H9 (cell line): ENCODE results near the gene IZUMO1. TPM values are rescaled to one million over a fixed set of nuclear protein-coding genes. Genes with fewer than 3 reads are reported as not detected.
A peak's percentile ranks its signal among the peaks of the same experiment; 100 is the strongest.

Experiments used
- DNase-seq: peaks from one replicate; pipeline ENCODE4 v3.0.0-alpha.2; 2017
- H2AFZ ChIP-seq: one replicate; pipeline ENCODE4 v1.6.1; 2013; ENCODE audit warnings: mild to moderate bottlenecking, low read length, control low read depth, moderate library complexity
- H2AK5ac ChIP-seq: 2 replicates; pipeline ENCODE4 v1.6.1; 2013; ENCODE audit warnings: low read length, control low read depth, mixed read lengths; ENCODE audit not compliant: insufficient read length
- H2BK120ac ChIP-seq: one replicate; pipeline ENCODE4 v1.6.1; 2013; ENCODE audit warnings: low read depth, mild to moderate bottlenecking, low read length, control low read depth, inconsistent platforms; ENCODE audit not compliant: poor library complexity, severe bottlenecking
- H2BK12ac ChIP-seq: 2 replicates; pipeline ENCODE4 v1.6.1; 2013; ENCODE audit warnings: low read length, control low read depth, mixed read lengths, low read depth; ENCODE audit not compliant: insufficient read length
- H2BK15ac ChIP-seq: 2 replicates; pipeline ENCODE4 v1.6.1; 2013; ENCODE audit warnings: low read depth, low read length, control low read depth
- H2BK20ac ChIP-seq: one replicate; pipeline ENCODE4 v1.6.1; 2013; ENCODE audit warnings: low read depth, mild to moderate bottlenecking, low read length, control low read depth, inconsistent platforms; ENCODE audit not compliant: poor library complexity, severe bottlenecking
- H2BK5ac ChIP-seq: 2 replicates; pipeline ENCODE4 v1.6.1; 2013; ENCODE audit warnings: low read length, control low read depth, mixed read lengths; ENCODE audit not compliant: insufficient read length
- H3K14ac ChIP-seq: 2 replicates; pipeline ENCODE4 v1.6.1; 2013; ENCODE audit warnings: low read length, control low read depth; ENCODE audit not compliant: insufficient read depth
- H3K18ac ChIP-seq: 2 replicates; pipeline ENCODE4 v1.6.1; 2013; ENCODE audit warnings: low read depth, mild to moderate bottlenecking, mixed read lengths, low read length, control low read depth; ENCODE audit not compliant: insufficient read length
- H3K23ac ChIP-seq: 2 replicates; pipeline ENCODE4 v1.6.1; 2013; ENCODE audit warnings: low read length, control low read depth, mixed read lengths, low read depth; ENCODE audit not compliant: insufficient read length
- H3K23me2 ChIP-seq: 2 replicates; pipeline ENCODE4 v1.6.1; 2013; ENCODE audit warnings: low read depth, mild to moderate bottlenecking, mixed read lengths, low read length, control low read depth; ENCODE audit not compliant: insufficient read length, poor library complexity, severe bottlenecking
- H3K27ac ChIP-seq: 2 replicates; pipeline ENCODE4 v1.5.1; 2013; ENCODE audit warnings: low read length, control low read depth, mixed read lengths, low read depth; ENCODE audit not compliant: insufficient read length
- H3K27me3 ChIP-seq: 2 replicates; pipeline ENCODE4 v1.6.1; 2013; ENCODE audit warnings: low read length, control low read depth, inconsistent platforms; ENCODE audit not compliant: insufficient read depth
- H3K4ac ChIP-seq: 2 replicates; pipeline ENCODE4 v1.6.1; 2013; ENCODE audit warnings: low read depth, mild to moderate bottlenecking, control low read depth, inconsistent platforms, low read length, moderate library complexity
- H3K4me1 ChIP-seq: 2 replicates; pipeline ENCODE4 v1.6.1; 2013; ENCODE audit warnings: low read length, control low read depth, inconsistent platforms; ENCODE audit not compliant: insufficient read depth
- H3K4me2 ChIP-seq: 2 replicates; pipeline ENCODE4 v1.6.1; 2013; ENCODE audit warnings: low read length, control low read depth, mixed read lengths; ENCODE audit not compliant: insufficient read length, insufficient read depth
- H3K56ac ChIP-seq: 2 replicates; pipeline ENCODE4 v1.6.1; 2013; ENCODE audit warnings: low read depth, mild to moderate bottlenecking, mixed read lengths, low read length, control low read depth; ENCODE audit not compliant: insufficient read length
- H3K79me1 ChIP-seq: 2 replicates; pipeline ENCODE4 v1.6.1; 2013; ENCODE audit warnings: low read depth, mild to moderate bottlenecking, moderate library complexity, low read length, control low read depth, inconsistent platforms; ENCODE audit not compliant: insufficient read depth, poor library complexity, severe bottlenecking
- H3K79me2 ChIP-seq: 2 replicates; pipeline ENCODE4 v1.6.1; 2013; ENCODE audit warnings: low read length, control low read depth, inconsistent platforms; ENCODE audit not compliant: insufficient read depth
- H3K9ac ChIP-seq: 2 replicates; pipeline ENCODE4 v1.6.1; 2013; ENCODE audit warnings: low read length, control low read depth, mixed read lengths; ENCODE audit not compliant: insufficient read length; ENCODE audit errors: extremely low read depth
- H3K9me3 ChIP-seq: one replicate; pipeline ENCODE4 v1.6.1; 2013; ENCODE audit warnings: low read depth, low read length, inconsistent platforms; ENCODE audit not compliant: control insufficient read depth
- H3T11ph ChIP-seq: one replicate; pipeline ENCODE4 v1.6.1; 2013; ENCODE audit warnings: mild to moderate bottlenecking, low read length, control low read depth, inconsistent platforms
- H4K20me1 ChIP-seq: one replicate; pipeline ENCODE4 v1.6.1; 2013; ENCODE audit not compliant: control insufficient read depth, insufficient read length, insufficient read depth
- H4K5ac ChIP-seq: 2 replicates; pipeline ENCODE4 v1.6.1; 2013; ENCODE audit warnings: low read depth, mild to moderate bottlenecking, mixed read lengths, low read length, control low read depth; ENCODE audit not compliant: insufficient read length
- H4K8ac ChIP-seq: replicated peaks from 2 replicates; pipeline ENCODE4 v1.6.1; 2013; ENCODE audit warnings: low read length, control low read depth, mixed read lengths, low read depth; ENCODE audit not compliant: insufficient read length
- H4K91ac ChIP-seq: 2 replicates; pipeline ENCODE4 v1.6.1; 2013; ENCODE audit warnings: low read depth, mild to moderate bottlenecking, moderate library complexity, mixed read lengths, low read length, control low read depth; ENCODE audit not compliant: insufficient read length
- H3K27ac Mint-ChIP-seq, 3 experiments: 2 replicates in 2 of 3; 3 replicates in 1 of 3; pipeline ENCODE4 v1.8.0; 2020 to 2021; ENCODE audit warnings: mixed read lengths in 3 of 3, mild to moderate bottlenecking in 1 of 3, moderate library complexity in 1 of 3
- H3K27me3 Mint-ChIP-seq: 2 replicates; pipeline ENCODE4 v1.8.0; 2021; ENCODE audit warnings: low read depth, mild to moderate bottlenecking, moderate library complexity, mixed read lengths
- H3K36me3 Mint-ChIP-seq, 3 experiments: 2 replicates in 2 of 3; 3 replicates in 1 of 3; pipeline ENCODE4 v1.8.0; 2020 to 2021; ENCODE audit warnings: low read depth in 3 of 3, mixed read lengths in 3 of 3; ENCODE audit not compliant: insufficient read depth in 1 of 3
- H3K4me1 Mint-ChIP-seq, 2 experiments: 2 replicates each; pipeline ENCODE4 v1.8.0; 2020; ENCODE audit warnings: mixed read lengths in 2 of 2
- H3K4me3 Mint-ChIP-seq, 2 experiments: 2 replicates in 1 of 2; 3 replicates in 1 of 2; pipeline ENCODE4 v1.8.0; 2020 to 2021; ENCODE audit warnings: mild to moderate bottlenecking in 2 of 2, mixed read lengths in 2 of 2, moderate library complexity in 1 of 2
- H3K9me3 Mint-ChIP-seq, 2 experiments: 2 replicates in 1 of 2; 3 replicates in 1 of 2; pipeline ENCODE4 v1.8.0; 2020; ENCODE audit warnings: mild to moderate bottlenecking in 2 of 2, mixed read lengths in 2 of 2, moderate library complexity in 1 of 2
- WGBS: extraction: QIAGEN DNeasy Blood & Tissue Kit; methylation state at CpG from one replicate; pipeline ENCODE4 v1.1.7; 2013; ENCODE audit warnings: missing lambda C conversion rate, low lambda C conversion rate, mixed read lengths; ENCODE audit not compliant: insufficient read length; ENCODE audit errors: extremely low coverage; 5-methylcytosine and 5-hydroxymethylcytosine counted together
- total RNA-seq: library from RNA; stranded (reverse); gene quantifications from 2 replicates; pipeline ENCODE4 v1.2.1, GENCODE V29; 2021
- TF ChIP-seq, protein P1 (sequence below): fragments of 200-600 bp; sonication (generic); conservative IDR thresholded peaks from 3 replicates; pipeline ENCODE4 v1.8.0; 2021; ENCODE audit warnings: antibody characterized with exemption, mild to moderate bottlenecking

IZUMO1 gene
- total RNA-seq, 1 experiment from 2014 or later = 3.7 TPM

GRCh38 chr19:48755084-48755641 lies 8.5 kb upstream of the IZUMO1 start, which contains the start of gene FGF21:
TSS of gene FGF21 (plus strand) at chr19:48755524. CDS start at chr19:48756237, 713 bp downstream.
- no CpG with 5 or more reads among the region's 4 CpGs for WGBS
- H3K27ac ChIP-seq = no peak within 1 kb of the TSS
- peaks cover 8% of the 10 kb centered on the region for H3K23me2 ChIP-seq
- H4K20me1 ChIP-seq = no peaks in the 10 kb centered on the region
- H3K14ac ChIP-seq = peak within 1 kb of the TSS; percentile 87
- no peak within 1 kb of the TSS for H2AFZ ChIP-seq
- no peak within 1 kb of the TSS for H3T11ph ChIP-seq
- no peak within 1 kb of the TSS for H3K4me2 ChIP-seq
- Mint-ChIP-seq H3K4me3 (peak within 1 kb of the TSS; percentile 3 to 50; a peak in 2 of 5 replicates), H3K4me1 (peaks cover 34 to 51% of the 10 kb centered on the region in 2 experiments), H3K27ac (peak within 1 kb of the TSS; percentile 65 to 82 (median 81); a peak in 6 of 7 replicates), H3K9me3 (no peaks in the 10 kb centered on the region; a peak in 1 of 5 replicates), H3K27me3 (peaks cover 10% of the 10 kb centered on the region), H3K36me3 (peaks cover 11 to 13% (median 12%) of the 10 kb centered on the region in 3 experiments; a peak in 6 of 7 replicates)
- no peaks in the 10 kb centered on the region for H3K27me3 ChIP-seq
- H2BK15ac ChIP-seq = no peak within 1 kb of the TSS
- TF ChIP-seq, protein P1, sequence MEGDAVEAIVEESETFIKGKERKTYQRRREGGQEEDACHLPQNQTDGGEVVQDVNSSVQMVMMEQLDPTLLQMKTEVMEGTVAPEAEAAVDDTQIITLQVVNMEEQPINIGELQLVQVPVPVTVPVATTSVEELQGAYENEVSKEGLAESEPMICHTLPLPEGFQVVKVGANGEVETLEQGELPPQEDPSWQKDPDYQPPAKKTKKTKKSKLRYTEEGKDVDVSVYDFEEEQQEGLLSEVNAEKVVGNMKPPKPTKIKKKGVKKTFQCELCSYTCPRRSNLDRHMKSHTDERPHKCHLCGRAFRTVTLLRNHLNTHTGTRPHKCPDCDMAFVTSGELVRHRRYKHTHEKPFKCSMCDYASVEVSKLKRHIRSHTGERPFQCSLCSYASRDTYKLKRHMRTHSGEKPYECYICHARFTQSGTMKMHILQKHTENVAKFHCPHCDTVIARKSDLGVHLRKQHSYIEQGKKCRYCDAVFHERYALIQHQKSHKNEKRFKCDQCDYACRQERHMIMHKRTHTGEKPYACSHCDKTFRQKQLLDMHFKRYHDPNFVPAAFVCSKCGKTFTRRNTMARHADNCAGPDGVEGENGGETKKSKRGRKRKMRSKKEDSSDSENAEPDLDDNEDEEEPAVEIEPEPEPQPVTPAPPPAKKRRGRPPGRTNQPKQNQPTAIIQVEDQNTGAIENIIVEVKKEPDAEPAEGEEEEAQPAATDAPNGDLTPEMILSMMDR = no peak
- H4K5ac ChIP-seq = no peak within 1 kb of the TSS
- DNase-seq = peak; percentile 47
- peaks cover 4% of the 10 kb centered on the region; the same call in 1 of the 2 replicates for H3K79me2 ChIP-seq
- peak within 1 kb of the TSS; percentile 89 for H2BK120ac ChIP-seq
- H3K23ac ChIP-seq = no peak within 1 kb of the TSS
- H3K4ac ChIP-seq = peak within 1 kb of the TSS; percentile 48
- H3K9ac ChIP-seq = no peak within 1 kb of the TSS
- H2BK20ac ChIP-seq = peak within 1 kb of the TSS; percentile 65
- H4K8ac ChIP-seq = peak within 1 kb of the TSS; percentile 2
- peaks cover 4% of the 10 kb centered on the region for H3K79me1 ChIP-seq
- H2BK12ac ChIP-seq = peak within 1 kb of the TSS; percentile 67
- H4K91ac ChIP-seq = peak within 1 kb of the TSS; percentile 39
- peaks cover 12% of the 10 kb centered on the region; the same call in 1 of the 2 replicates for H3K4me1 ChIP-seq
- peak within 1 kb of the TSS; percentile 80 for H3K18ac ChIP-seq
- no peak within 1 kb of the TSS for H3K56ac ChIP-seq
- no peaks in the 10 kb centered on the region for H3K9me3 ChIP-seq
- H2AK5ac ChIP-seq = peak within 1 kb of the TSS; percentile 91
- H2BK5ac ChIP-seq = no peak within 1 kb of the TSS
